Measurements from ENCODE around the gene BIRC3.
A peak's percentile ranks its signal among the peaks of the same experiment; 100 is the strongest.

The BIRC3 gene

GRCh38 chr11:102316346-102316904 lies 859 bp upstream of the BIRC3 start:
- Histone ChIP-seq H3K4me3 (ENCODE audit: low read depth, low read length) (no peak overlapping the region), H3K4me1 (ENCODE audit: control insufficient read depth, insufficient read depth, low read length) (no peaks in the 10 kb centered on the region), H3K9me3 (ENCODE audit: control insufficient read depth, insufficient read depth, low read length) (no peaks in the 10 kb centered on the region), H3K9ac (ENCODE audit: low read depth, low read length) (no peak overlapping the region), H3K36me3 (ENCODE audit: control insufficient read depth, insufficient read depth, low read length) (no peaks in the 10 kb centered on the region), H3K27me3 (ENCODE audit: control insufficient read depth, insufficient read depth, low read length) (peaks cover 12% of the 10 kb centered on the region)

- peaks cover 12% of the 10 kb centered on the region for H3K27me3 ChIP-seq (ENCODE audit: control insufficient read depth, insufficient read depth, low read length)
- no peaks in the 10 kb centered on the region for H3K36me3 ChIP-seq (ENCODE audit: control insufficient read depth, insufficient read depth, low read length)
- no peaks in the 10 kb centered on the region for H3K9me3 ChIP-seq (ENCODE audit: control insufficient read depth, insufficient read depth, low read length)
- H3K4me3 ChIP-seq (ENCODE audit: low read depth, low read length) = peak overlapping the region; percentile 78
- no peak overlapping the region for H3K9ac ChIP-seq (ENCODE audit: low read depth, low read length)
- H3K4me1 ChIP-seq (ENCODE audit: control insufficient read depth, insufficient read depth, low read length) = no peaks in the 10 kb centered on the region
These were observed 452 bp downstream of the BIRC3 start for GRCh38 chr11:102317768-102318103.

GRCh38 chr11:102318469-102318868 lies 1.2 kb downstream of the BIRC3 start:
- Histone ChIP-seq H3K4me1 (ENCODE audit: control insufficient read depth, insufficient read depth, low read length) (no peaks in the 10 kb centered on the region), H3K9me3 (ENCODE audit: control insufficient read depth, insufficient read depth, low read length) (no peaks in the 10 kb centered on the region), H3K9ac (ENCODE audit: low read depth, low read length) (no peak overlapping the region), H3K4me3 (ENCODE audit: low read depth, low read length) (no peak overlapping the region), H3K27me3 (ENCODE audit: control insufficient read depth, insufficient read depth, low read length) (peaks cover 12% of the 10 kb centered on the region), H3K36me3 (ENCODE audit: control insufficient read depth, insufficient read depth, low read length) (no peaks in the 10 kb centered on the region)

GRCh38 chr11:102319544-102319943 lies 2.3 kb downstream of the BIRC3 start:
- H3K4me1 ChIP-seq (ENCODE audit: control insufficient read depth, insufficient read depth, low read length) = no peaks in the 10 kb centered on the region
- no peak overlapping the region for H3K9ac ChIP-seq (ENCODE audit: low read depth, low read length)
- H3K4me3 ChIP-seq (ENCODE audit: low read depth, low read length) = no peak overlapping the region
- no peaks in the 10 kb centered on the region for H3K9me3 ChIP-seq (ENCODE audit: control insufficient read depth, insufficient read depth, low read length)
- H3K36me3 ChIP-seq (ENCODE audit: control insufficient read depth, insufficient read depth, low read length) = no peaks in the 10 kb centered on the region
- peaks cover 12% of the 10 kb centered on the region for H3K27me3 ChIP-seq (ENCODE audit: control insufficient read depth, insufficient read depth, low read length)

GRCh38 chr11:102320188-102320587 lies 2.9 kb downstream of the BIRC3 start:
- Histone ChIP-seq H3K9ac (ENCODE audit: low read depth, low read length) (no peak overlapping the region), H3K9me3 (ENCODE audit: control insufficient read depth, insufficient read depth, low read length) (no peaks in the 10 kb centered on the region), H3K27me3 (ENCODE audit: control insufficient read depth, insufficient read depth, low read length) (peaks cover 12% of the 10 kb centered on the region), H3K4me3 (ENCODE audit: low read depth, low read length) (no peak overlapping the region), H3K4me1 (ENCODE audit: control insufficient read depth, insufficient read depth, low read length) (no peaks in the 10 kb centered on the region), H3K36me3 (ENCODE audit: control insufficient read depth, insufficient read depth, low read length) (no peaks in the 10 kb centered on the region)

- Histone ChIP-seq H3K9ac (ENCODE audit: low read depth, low read length) (no peak overlapping the region), H3K4me3 (ENCODE audit: low read depth, low read length) (no peak overlapping the region), H3K27me3 (ENCODE audit: control insufficient read depth, insufficient read depth, low read length) (peaks cover 12% of the 10 kb centered on the region), H3K9me3 (ENCODE audit: control insufficient read depth, insufficient read depth, low read length) (no peaks in the 10 kb centered on the region), H3K4me1 (ENCODE audit: control insufficient read depth, insufficient read depth, low read length) (no peaks in the 10 kb centered on the region), H3K36me3 (ENCODE audit: control insufficient read depth, insufficient read depth, low read length) (no peaks in the 10 kb centered on the region)
These were observed 3.4 kb downstream of the BIRC3 start for GRCh38 chr11:102320679-102321078.

GRCh38 chr11:102322560-102322959 lies 5.3 kb downstream of the BIRC3 start:
- peaks cover 9% of the 10 kb centered on the region for H3K27me3 ChIP-seq (ENCODE audit: control insufficient read depth, insufficient read depth, low read length)
- no peak overlapping the region for H3K9ac ChIP-seq (ENCODE audit: low read depth, low read length)
- no peaks in the 10 kb centered on the region for H3K4me1 ChIP-seq (ENCODE audit: control insufficient read depth, insufficient read depth, low read length)
- H3K9me3 ChIP-seq (ENCODE audit: control insufficient read depth, insufficient read depth, low read length) = no peaks in the 10 kb centered on the region
- no peaks in the 10 kb centered on the region for H3K36me3 ChIP-seq (ENCODE audit: control insufficient read depth, insufficient read depth, low read length)
- H3K4me3 ChIP-seq (ENCODE audit: low read depth, low read length) = no peak overlapping the region

- Histone ChIP-seq H3K27me3 (ENCODE audit: control insufficient read depth, insufficient read depth, low read length) (no peaks in the 10 kb centered on the region), H3K9me3 (ENCODE audit: control insufficient read depth, insufficient read depth, low read length) (no peaks in the 10 kb centered on the region), H3K4me1 (ENCODE audit: control insufficient read depth, insufficient read depth, low read length) (no peaks in the 10 kb centered on the region), H3K36me3 (ENCODE audit: control insufficient read depth, insufficient read depth, low read length) (no peaks in the 10 kb centered on the region), H3K9ac (ENCODE audit: low read depth, low read length) (no peak overlapping the region), H3K4me3 (ENCODE audit: low read depth, low read length) (no peak overlapping the region)
These were observed 6.4 kb downstream of the BIRC3 start for GRCh38 chr11:102323542-102324251.

- Histone ChIP-seq H3K36me3 (ENCODE audit: control insufficient read depth, insufficient read depth, low read length) (no peaks in the 10 kb centered on the region), H3K4me1 (ENCODE audit: control insufficient read depth, insufficient read depth, low read length) (no peaks in the 10 kb centered on the region), H3K27me3 (ENCODE audit: control insufficient read depth, insufficient read depth, low read length) (no peaks in the 10 kb centered on the region), H3K9me3 (ENCODE audit: control insufficient read depth, insufficient read depth, low read length) (no peaks in the 10 kb centered on the region), H3K9ac (ENCODE audit: low read depth, low read length) (no peak overlapping the region), H3K4me3 (ENCODE audit: low read depth, low read length) (no peak overlapping the region)
These were observed 7.8 kb downstream of the BIRC3 start for GRCh38 chr11:102325088-102325487.

GRCh38 chr11:102328748-102329147 lies 11.5 kb downstream of the BIRC3 start:
- H3K36me3 ChIP-seq (ENCODE audit: control insufficient read depth, insufficient read depth, low read length) = no peaks in the 10 kb centered on the region
- no peaks in the 10 kb centered on the region for H3K27me3 ChIP-seq (ENCODE audit: control insufficient read depth, insufficient read depth, low read length)
- no peak overlapping the region for H3K9ac ChIP-seq (ENCODE audit: low read depth, low read length)
- no peak overlapping the region for H3K4me3 ChIP-seq (ENCODE audit: low read depth, low read length)
- H3K4me1 ChIP-seq (ENCODE audit: control insufficient read depth, insufficient read depth, low read length) = no peaks in the 10 kb centered on the region
- no peaks in the 10 kb centered on the region for H3K9me3 ChIP-seq (ENCODE audit: control insufficient read depth, insufficient read depth, low read length)

GRCh38 chr11:102330231-102330630 lies 12.9 kb downstream of the BIRC3 start:
- no peaks in the 10 kb centered on the region for H3K27me3 ChIP-seq (ENCODE audit: control insufficient read depth, insufficient read depth, low read length)
- H3K36me3 ChIP-seq (ENCODE audit: control insufficient read depth, insufficient read depth, low read length) = no peaks in the 10 kb centered on the region
- H3K9me3 ChIP-seq (ENCODE audit: control insufficient read depth, insufficient read depth, low read length) = no peaks in the 10 kb centered on the region
- H3K4me3 ChIP-seq (ENCODE audit: low read depth, low read length) = no peak overlapping the region
- H3K4me1 ChIP-seq (ENCODE audit: control insufficient read depth, insufficient read depth, low read length) = no peaks in the 10 kb centered on the region
- no peak overlapping the region for H3K9ac ChIP-seq (ENCODE audit: low read depth, low read length)

- Histone ChIP-seq H3K4me3 (ENCODE audit: low read depth, low read length) (no peak overlapping the region), H3K36me3 (ENCODE audit: control insufficient read depth, insufficient read depth, low read length) (no peaks in the 10 kb centered on the region), H3K9ac (ENCODE audit: low read depth, low read length) (no peak overlapping the region), H3K9me3 (ENCODE audit: control insufficient read depth, insufficient read depth, low read length) (no peaks in the 10 kb centered on the region), H3K4me1 (ENCODE audit: control insufficient read depth, insufficient read depth, low read length) (no peaks in the 10 kb centered on the region), H3K27me3 (ENCODE audit: control insufficient read depth, insufficient read depth, low read length) (no peaks in the 10 kb centered on the region)
These were observed 14.1 kb downstream of the BIRC3 start for GRCh38 chr11:102331341-102331740.

Measured in iPS-15b (cell line).